H9 (cell line): ENCODE measurements around the gene OVOL1. TPM values are rescaled to one million over a fixed set of nuclear protein-coding genes. Genes with fewer than 3 reads are reported as not detected.

ENCODE experiments used
- DNase-seq: peaks from one replicate; pipeline ENCODE4 v3.0.0-alpha.2; 2017
- H2AFZ ChIP-seq: one replicate; pipeline ENCODE4 v1.6.1; 2013; ENCODE audit warnings: mild to moderate bottlenecking, low read length, control low read depth, moderate library complexity
- H2AK5ac ChIP-seq: 2 replicates; pipeline ENCODE4 v1.6.1; 2013; ENCODE audit warnings: low read length, control low read depth, mixed read lengths; ENCODE audit not compliant: insufficient read length
- H2BK120ac ChIP-seq: one replicate; pipeline ENCODE4 v1.6.1; 2013; ENCODE audit warnings: low read depth, mild to moderate bottlenecking, low read length, control low read depth, inconsistent platforms; ENCODE audit not compliant: poor library complexity, severe bottlenecking
- H2BK12ac ChIP-seq: 2 replicates; pipeline ENCODE4 v1.6.1; 2013; ENCODE audit warnings: low read length, control low read depth, mixed read lengths, low read depth; ENCODE audit not compliant: insufficient read length
- H2BK15ac ChIP-seq: 2 replicates; pipeline ENCODE4 v1.6.1; 2013; ENCODE audit warnings: low read depth, low read length, control low read depth
- H2BK20ac ChIP-seq: one replicate; pipeline ENCODE4 v1.6.1; 2013; ENCODE audit warnings: low read depth, mild to moderate bottlenecking, low read length, control low read depth, inconsistent platforms; ENCODE audit not compliant: poor library complexity, severe bottlenecking
- H2BK5ac ChIP-seq: 2 replicates; pipeline ENCODE4 v1.6.1; 2013; ENCODE audit warnings: low read length, control low read depth, mixed read lengths; ENCODE audit not compliant: insufficient read length
- H3K14ac ChIP-seq: 2 replicates; pipeline ENCODE4 v1.6.1; 2013; ENCODE audit warnings: low read length, control low read depth; ENCODE audit not compliant: insufficient read depth
- H3K18ac ChIP-seq: 2 replicates; pipeline ENCODE4 v1.6.1; 2013; ENCODE audit warnings: low read depth, mild to moderate bottlenecking, mixed read lengths, low read length, control low read depth; ENCODE audit not compliant: insufficient read length
- H3K23ac ChIP-seq: 2 replicates; pipeline ENCODE4 v1.6.1; 2013; ENCODE audit warnings: low read length, control low read depth, mixed read lengths, low read depth; ENCODE audit not compliant: insufficient read length
- H3K23me2 ChIP-seq: 2 replicates; pipeline ENCODE4 v1.6.1; 2013; ENCODE audit warnings: low read depth, mild to moderate bottlenecking, mixed read lengths, low read length, control low read depth; ENCODE audit not compliant: insufficient read length, poor library complexity, severe bottlenecking
- H3K27ac ChIP-seq: 2 replicates; pipeline ENCODE4 v1.5.1; 2013; ENCODE audit warnings: low read length, control low read depth, mixed read lengths, low read depth; ENCODE audit not compliant: insufficient read length
- H3K27me3 ChIP-seq: 2 replicates; pipeline ENCODE4 v1.6.1; 2013; ENCODE audit warnings: low read length, control low read depth, inconsistent platforms; ENCODE audit not compliant: insufficient read depth
- H3K4ac ChIP-seq: 2 replicates; pipeline ENCODE4 v1.6.1; 2013; ENCODE audit warnings: low read depth, mild to moderate bottlenecking, control low read depth, inconsistent platforms, low read length, moderate library complexity
- H3K4me1 ChIP-seq: 2 replicates; pipeline ENCODE4 v1.6.1; 2013; ENCODE audit warnings: low read length, control low read depth, inconsistent platforms; ENCODE audit not compliant: insufficient read depth
- H3K4me2 ChIP-seq: 2 replicates; pipeline ENCODE4 v1.6.1; 2013; ENCODE audit warnings: low read length, control low read depth, mixed read lengths; ENCODE audit not compliant: insufficient read length, insufficient read depth
- H3K56ac ChIP-seq: 2 replicates; pipeline ENCODE4 v1.6.1; 2013; ENCODE audit warnings: low read depth, mild to moderate bottlenecking, mixed read lengths, low read length, control low read depth; ENCODE audit not compliant: insufficient read length
- H3K79me1 ChIP-seq: 2 replicates; pipeline ENCODE4 v1.6.1; 2013; ENCODE audit warnings: low read depth, mild to moderate bottlenecking, moderate library complexity, low read length, control low read depth, inconsistent platforms; ENCODE audit not compliant: insufficient read depth, poor library complexity, severe bottlenecking
- H3K79me2 ChIP-seq: 2 replicates; pipeline ENCODE4 v1.6.1; 2013; ENCODE audit warnings: low read length, control low read depth, inconsistent platforms; ENCODE audit not compliant: insufficient read depth
- H3K9ac ChIP-seq: 2 replicates; pipeline ENCODE4 v1.6.1; 2013; ENCODE audit warnings: low read length, control low read depth, mixed read lengths; ENCODE audit not compliant: insufficient read length; ENCODE audit errors: extremely low read depth
- H3K9me3 ChIP-seq: one replicate; pipeline ENCODE4 v1.6.1; 2013; ENCODE audit warnings: low read depth, low read length, inconsistent platforms; ENCODE audit not compliant: control insufficient read depth
- H3T11ph ChIP-seq: one replicate; pipeline ENCODE4 v1.6.1; 2013; ENCODE audit warnings: mild to moderate bottlenecking, low read length, control low read depth, inconsistent platforms
- H4K20me1 ChIP-seq: one replicate; pipeline ENCODE4 v1.6.1; 2013; ENCODE audit not compliant: control insufficient read depth, insufficient read length, insufficient read depth
- H4K5ac ChIP-seq: 2 replicates; pipeline ENCODE4 v1.6.1; 2013; ENCODE audit warnings: low read depth, mild to moderate bottlenecking, mixed read lengths, low read length, control low read depth; ENCODE audit not compliant: insufficient read length
- H4K8ac ChIP-seq: replicated peaks from 2 replicates; pipeline ENCODE4 v1.6.1; 2013; ENCODE audit warnings: low read length, control low read depth, mixed read lengths, low read depth; ENCODE audit not compliant: insufficient read length
- H4K91ac ChIP-seq: 2 replicates; pipeline ENCODE4 v1.6.1; 2013; ENCODE audit warnings: low read depth, mild to moderate bottlenecking, moderate library complexity, mixed read lengths, low read length, control low read depth; ENCODE audit not compliant: insufficient read length
- H3K27ac Mint-ChIP-seq, 3 experiments: 2 replicates in 2 of 3; 3 replicates in 1 of 3; pipeline ENCODE4 v1.8.0; 2020 to 2021; ENCODE audit warnings: mixed read lengths in 3 of 3, mild to moderate bottlenecking in 1 of 3, moderate library complexity in 1 of 3
- H3K27me3 Mint-ChIP-seq: 2 replicates; pipeline ENCODE4 v1.8.0; 2021; ENCODE audit warnings: low read depth, mild to moderate bottlenecking, moderate library complexity, mixed read lengths
- H3K36me3 Mint-ChIP-seq, 3 experiments: 2 replicates in 2 of 3; 3 replicates in 1 of 3; pipeline ENCODE4 v1.8.0; 2020 to 2021; ENCODE audit warnings: low read depth in 3 of 3, mixed read lengths in 3 of 3; ENCODE audit not compliant: insufficient read depth in 1 of 3
- H3K4me1 Mint-ChIP-seq, 2 experiments: 2 replicates each; pipeline ENCODE4 v1.8.0; 2020; ENCODE audit warnings: mixed read lengths in 2 of 2
- H3K4me3 Mint-ChIP-seq, 2 experiments: 2 replicates in 1 of 2; 3 replicates in 1 of 2; pipeline ENCODE4 v1.8.0; 2020 to 2021; ENCODE audit warnings: mild to moderate bottlenecking in 2 of 2, mixed read lengths in 2 of 2, moderate library complexity in 1 of 2
- H3K9me3 Mint-ChIP-seq, 2 experiments: 2 replicates in 1 of 2; 3 replicates in 1 of 2; pipeline ENCODE4 v1.8.0; 2020; ENCODE audit warnings: mild to moderate bottlenecking in 2 of 2, mixed read lengths in 2 of 2, moderate library complexity in 1 of 2
- WGBS: extraction: QIAGEN DNeasy Blood & Tissue Kit; methylation state at CpG from one replicate; pipeline ENCODE4 v1.1.7; 2013; ENCODE audit warnings: missing lambda C conversion rate, low lambda C conversion rate, mixed read lengths; ENCODE audit not compliant: insufficient read length; ENCODE audit errors: extremely low coverage; 5-methylcytosine and 5-hydroxymethylcytosine counted together
- total RNA-seq: library from RNA; stranded (reverse); gene quantifications from 2 replicates; pipeline ENCODE4 v1.2.1, GENCODE V29; 2021
- TF ChIP-seq, protein P1 (sequence below): fragments of 200-600 bp; sonication (generic); conservative IDR thresholded peaks from 3 replicates; pipeline ENCODE4 v1.8.0; 2021; ENCODE audit warnings: antibody characterized with exemption, mild to moderate bottlenecking

OVOL1 gene
- total RNA-seq, 1 experiment from 2014 or later = 5.1 TPM

GRCh38 chr11:65801153-65801987 lies 14.5 kb downstream of the OVOL1 start:
- Histone ChIP-seq H3K4ac (no peak overlapping the region), H4K8ac (no peak overlapping the region), H2AFZ (no peak overlapping the region), H4K5ac (no peak overlapping the region), H3K79me2 (no peaks in the 10 kb centered on the region), H2BK120ac (no peak overlapping the region), H2BK20ac (no peak overlapping the region), H3K9me3 (no peaks in the 10 kb centered on the region), H3K4me2 (no peak overlapping the region), H2BK5ac (no peak overlapping the region), H2BK12ac (no peak overlapping the region), H3K18ac (no peak overlapping the region), H3K23ac (no peak overlapping the region), H3K23me2 (no peaks in the 10 kb centered on the region), H3K4me1 (no peaks in the 10 kb centered on the region), H2BK15ac (no peak overlapping the region), H3K27ac (no peak overlapping the region), H3K27me3 (no peaks in the 10 kb centered on the region; the same call in 1 of the 2 replicates), H3K79me1 (no peaks in the 10 kb centered on the region), H3K9ac (no peak overlapping the region), H4K91ac (no peak overlapping the region), H4K20me1 (no peaks in the 10 kb centered on the region), H3K14ac (peak overlapping the region; percentile 12; the same call in 1 of the 2 replicates), H2AK5ac (no peak overlapping the region), H3T11ph (no peak overlapping the region), H3K56ac (no peak overlapping the region)
- no peak for DNase-seq
- peaks cover 11% of the 10 kb centered on the region for H3K27me3 Mint-ChIP-seq
- H3K27ac Mint-ChIP-seq = peak overlapping the region in 1 of 3 experiments; percentile 88; a peak in 1 of 7 replicates
- H3K4me3 Mint-ChIP-seq = no peak overlapping the region
- no peaks in the 10 kb centered on the region for H3K36me3 Mint-ChIP-seq
- TF ChIP-seq, protein P1, sequence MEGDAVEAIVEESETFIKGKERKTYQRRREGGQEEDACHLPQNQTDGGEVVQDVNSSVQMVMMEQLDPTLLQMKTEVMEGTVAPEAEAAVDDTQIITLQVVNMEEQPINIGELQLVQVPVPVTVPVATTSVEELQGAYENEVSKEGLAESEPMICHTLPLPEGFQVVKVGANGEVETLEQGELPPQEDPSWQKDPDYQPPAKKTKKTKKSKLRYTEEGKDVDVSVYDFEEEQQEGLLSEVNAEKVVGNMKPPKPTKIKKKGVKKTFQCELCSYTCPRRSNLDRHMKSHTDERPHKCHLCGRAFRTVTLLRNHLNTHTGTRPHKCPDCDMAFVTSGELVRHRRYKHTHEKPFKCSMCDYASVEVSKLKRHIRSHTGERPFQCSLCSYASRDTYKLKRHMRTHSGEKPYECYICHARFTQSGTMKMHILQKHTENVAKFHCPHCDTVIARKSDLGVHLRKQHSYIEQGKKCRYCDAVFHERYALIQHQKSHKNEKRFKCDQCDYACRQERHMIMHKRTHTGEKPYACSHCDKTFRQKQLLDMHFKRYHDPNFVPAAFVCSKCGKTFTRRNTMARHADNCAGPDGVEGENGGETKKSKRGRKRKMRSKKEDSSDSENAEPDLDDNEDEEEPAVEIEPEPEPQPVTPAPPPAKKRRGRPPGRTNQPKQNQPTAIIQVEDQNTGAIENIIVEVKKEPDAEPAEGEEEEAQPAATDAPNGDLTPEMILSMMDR = no peak
- no peaks in the 10 kb centered on the region for H3K9me3 Mint-ChIP-seq
- no CpG with 5 or more reads among the region's 18 CpGs for WGBS
- H3K4me1 Mint-ChIP-seq = peaks cover 23 to 38% of the 10 kb centered on the region in 2 experiments
